GM23338 (cell line): ENCODE results near the gene MS4A6A. TPM values are rescaled to one million over a fixed set of nuclear protein-coding genes. Genes with fewer than 3 reads are reported as not detected.
A peak's percentile ranks its signal among the peaks of the same experiment; 100 is the strongest.

Experiments
- ATAC-seq: fragments of 200-7000 bp; cut with Tn5 transposase; 3 replicates; pipeline ENCODE4 v1.9.1; 2020
- DNase-seq: peaks from one replicate; pipeline ENCODE4 v3.0.0-alpha.2; 2015; ENCODE audit warnings: low spot score
- H2AFZ ChIP-seq: fragments of 200-600 bp; sonication (generic); 2 replicates; pipeline ENCODE4 v1.8.0; 2016; ENCODE audit warnings: antibody characterized with exemption, mild to moderate bottlenecking, moderate library complexity
- H3F3A ChIP-seq: fragments of 200-600 bp; sonication (generic); replicated peaks from 2 replicates; pipeline ENCODE4 v1.8.0; 2017; ENCODE audit warnings: antibody characterized with exemption, mixed run types, low read depth
- H3K27ac ChIP-seq: fragments of 200-600 bp; sonication (generic); 2 replicates; pipeline ENCODE4 v1.6.1; 2016; ENCODE audit warnings: low read depth
- H3K27me3 ChIP-seq: fragments of 200-600 bp; sonication (generic); 2 replicates; pipeline ENCODE4 v1.8.0; 2016; ENCODE audit warnings: mild to moderate bottlenecking, mixed run types, moderate library complexity; ENCODE audit not compliant: insufficient read depth
- H3K36me3 ChIP-seq: fragments of 200-600 bp; sonication (generic); 2 replicates; pipeline ENCODE4 v1.8.0; 2016; ENCODE audit warnings: mild to moderate bottlenecking; ENCODE audit not compliant: insufficient read depth
- H3K4me1 ChIP-seq: fragments of 200-600 bp; sonication (generic); 2 replicates; pipeline ENCODE4 v1.8.0; 2016; ENCODE audit warnings: mild to moderate bottlenecking, moderate library complexity; ENCODE audit not compliant: insufficient read depth
- H3K4me2 ChIP-seq: fragments of 200-600 bp; sonication (generic); 2 replicates; pipeline ENCODE4 v1.7.1; 2017; ENCODE audit warnings: mixed run types
- H3K4me3 ChIP-seq: fragments of 200-600 bp; sonication (generic); 2 replicates; pipeline ENCODE4 v1.6.1; 2016; ENCODE audit warnings: mixed run types
- H3K79me2 ChIP-seq: fragments of 200-600 bp; sonication (generic); replicated peaks from 2 replicates; pipeline ENCODE4 v1.8.0; 2017; ENCODE audit warnings: mild to moderate bottlenecking; ENCODE audit not compliant: insufficient read depth
- H3K9me2 ChIP-seq: fragments of 200-600 bp; sonication (generic); 2 replicates; pipeline ENCODE4 v1.8.0; 2017; ENCODE audit not compliant: insufficient read depth
- H4K20me1 ChIP-seq: fragments of 200-600 bp; sonication (generic); replicated peaks from 2 replicates; pipeline ENCODE4 v1.8.0; 2017; ENCODE audit warnings: mild to moderate bottlenecking; ENCODE audit not compliant: insufficient read depth
- H3K27ac Mint-ChIP-seq: 2 replicates; pipeline ENCODE4 v1.8.0; 2020; ENCODE audit warnings: inconsistent platforms, mild to moderate bottlenecking, moderate library complexity, mixed read lengths
- H3K27me3 Mint-ChIP-seq: 3 replicates; pipeline ENCODE4 v1.8.0; 2022; ENCODE audit warnings: low read depth, mild to moderate bottlenecking, moderate library complexity, mixed read lengths, inconsistent platforms; ENCODE audit not compliant: insufficient read depth, poor library complexity
- H3K36me3 Mint-ChIP-seq: 3 replicates; pipeline ENCODE4 v1.8.0; 2021; ENCODE audit warnings: low read depth, mild to moderate bottlenecking, inconsistent platforms, moderate library complexity, mixed read lengths
- H3K4me1 Mint-ChIP-seq: 3 replicates; pipeline ENCODE4 v1.8.0; 2020; ENCODE audit warnings: mild to moderate bottlenecking, inconsistent platforms, mixed read lengths
- H3K4me3 Mint-ChIP-seq: 3 replicates; pipeline ENCODE4 v1.8.0; 2021; ENCODE audit warnings: moderate library complexity, mild to moderate bottlenecking, inconsistent platforms, mixed read lengths
- H3K9me3 Mint-ChIP-seq: 3 replicates; pipeline ENCODE4 v1.8.0; 2020; ENCODE audit warnings: moderate library complexity, mild to moderate bottlenecking, inconsistent platforms, mixed read lengths
- CREB1 ChIP-seq: fragments of 250-450 bp; sonication (Bioruptor Pico); IDR thresholded peaks from 2 replicates; pipeline ENCODE4 v1.5.0; 2020; ENCODE audit warnings: low read depth, mild to moderate bottlenecking, moderate library complexity
- ETS1 ChIP-seq: IDR thresholded peaks from 2 replicates; pipeline ENCODE4 v1.6.1; 2016; ENCODE audit warnings: antibody characterized with exemption
- EZH2 ChIP-seq: fragments of 200-600 bp; sonication (generic); IDR thresholded peaks from one replicate; pipeline ENCODE4 v1.8.0; 2017; ENCODE audit warnings: antibody characterized with exemption, mild to moderate bottlenecking, low read depth; ENCODE audit not compliant: unreplicated experiment
- EZH2phosphoT487 ChIP-seq: fragments of 200-600 bp; sonication (generic); IDR thresholded peaks from one replicate; pipeline ENCODE4 v1.8.1; 2018; ENCODE audit warnings: antibody characterized with exemption; ENCODE audit not compliant: unreplicated experiment
- NANOG ChIP-seq: IDR thresholded peaks from 2 replicates; pipeline ENCODE4 v1.6.1; 2016; ENCODE audit warnings: antibody characterized with exemption, borderline replicate concordance
- POLR2AphosphoS5 ChIP-seq: IDR thresholded peaks from 2 replicates; pipeline ENCODE4 v1.6.1; 2016; ENCODE audit warnings: antibody characterized with exemption, low read depth
- STAT1 ChIP-seq: IDR thresholded peaks from one replicate; pipeline ENCODE4 v1.6.1; 2016; ENCODE audit warnings: antibody characterized with exemption; ENCODE audit not compliant: unreplicated experiment
- ZNF114 ChIP-seq: fragments of 250-450 bp; sonication (Bioruptor Pico); IDR thresholded peaks from 2 replicates; pipeline ENCODE4 v1.5.0; 2020; ENCODE audit warnings: mild to moderate bottlenecking, moderate library complexity
- ZNF331 ChIP-seq: fragments of 250-450 bp; sonication (Bioruptor Pico); IDR thresholded peaks from 2 replicates; pipeline ENCODE4 v1.5.0; 2020; ENCODE audit warnings: low read depth, mild to moderate bottlenecking, moderate library complexity
- polyA plus RNA-seq: library from polyadenylated mRNA; unstranded; fragments of >200 nt; fragmentation: Nextera tagmentation; extraction: Ambion mirVana; gene quantifications from 2 replicates; pipeline ENCODE4 v1.2.1, GENCODE V29; 2016
- total RNA-seq: library from RNA; depleted of rRNA; stranded (reverse); fragments of >200 nt; shearing (Covaris generic); gene quantifications from 2 replicates; pipeline ENCODE4 v1.2.3, GENCODE V29; 2014
- TF ChIP-seq, protein P1 (sequence below), 2 experiments: fragments of 200-600 bp in 1 of 2; sonication (generic) in 1 of 2; conservative IDR thresholded peaks; 2 replicates each; pipeline versions ENCODE4 v1.5.1 to v1.6.1; 2016 to 2017; ENCODE audit warnings: antibody characterized with exemption in 2 of 2, low read depth in 2 of 2, mild to moderate bottlenecking in 2 of 2, moderate library complexity in 1 of 2

MS4A6A gene
- total and polyA plus RNA-seq, 2 experiments from 2014 or later: not detected

- peaks cover 5% of the 10 kb centered on the region; the same call in 1 of the 2 replicates for H3K36me3 ChIP-seq
- ATAC-seq: no peak
- H3K9me3 Mint-ChIP-seq: peaks cover 44% of the 10 kb centered on the region
- H4K20me1 ChIP-seq: no peaks in the 10 kb centered on the region
- DNase-seq: no peak
- H3K4me2 ChIP-seq: no peak overlapping the region
- no peaks in the 10 kb centered on the region for H3F3A ChIP-seq
- TF ChIP-seq ZNF114 (CRISPR knock-in tag) (no peak), EZH2phosphoT487 (no peak), ZNF331 (CRISPR knock-in tag) (no peak), ETS1 (no peak), CREB1 (CRISPR knock-in tag) (no peak)
- TF ChIP-seq, protein P1, sequence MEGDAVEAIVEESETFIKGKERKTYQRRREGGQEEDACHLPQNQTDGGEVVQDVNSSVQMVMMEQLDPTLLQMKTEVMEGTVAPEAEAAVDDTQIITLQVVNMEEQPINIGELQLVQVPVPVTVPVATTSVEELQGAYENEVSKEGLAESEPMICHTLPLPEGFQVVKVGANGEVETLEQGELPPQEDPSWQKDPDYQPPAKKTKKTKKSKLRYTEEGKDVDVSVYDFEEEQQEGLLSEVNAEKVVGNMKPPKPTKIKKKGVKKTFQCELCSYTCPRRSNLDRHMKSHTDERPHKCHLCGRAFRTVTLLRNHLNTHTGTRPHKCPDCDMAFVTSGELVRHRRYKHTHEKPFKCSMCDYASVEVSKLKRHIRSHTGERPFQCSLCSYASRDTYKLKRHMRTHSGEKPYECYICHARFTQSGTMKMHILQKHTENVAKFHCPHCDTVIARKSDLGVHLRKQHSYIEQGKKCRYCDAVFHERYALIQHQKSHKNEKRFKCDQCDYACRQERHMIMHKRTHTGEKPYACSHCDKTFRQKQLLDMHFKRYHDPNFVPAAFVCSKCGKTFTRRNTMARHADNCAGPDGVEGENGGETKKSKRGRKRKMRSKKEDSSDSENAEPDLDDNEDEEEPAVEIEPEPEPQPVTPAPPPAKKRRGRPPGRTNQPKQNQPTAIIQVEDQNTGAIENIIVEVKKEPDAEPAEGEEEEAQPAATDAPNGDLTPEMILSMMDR (conservative IDR thresholded peaks at IDR 0.05; ENCODE audit: low read depth in 2 of 2): no peak
- no peak overlapping the region for H3K4me3 ChIP-seq
- H3K27me3 Mint-ChIP-seq: no peaks in the 10 kb centered on the region
- H3K79me2 ChIP-seq: no peaks in the 10 kb centered on the region
- no peak overlapping the region for H3K4me3 Mint-ChIP-seq
- no peak overlapping the region for H2AFZ ChIP-seq
- H3K27ac ChIP-seq: no peak overlapping the region
- H3K27me3 ChIP-seq: no peaks in the 10 kb centered on the region
- peaks cover 21% of the 10 kb centered on the region; the same call in 2 of the 3 replicates for H3K36me3 Mint-ChIP-seq
- no peaks in the 10 kb centered on the region for H3K4me1 Mint-ChIP-seq
- H3K9me2 ChIP-seq: no peaks in the 10 kb centered on the region; the same call in 1 of the 2 replicates
- H3K4me1 ChIP-seq: no peaks in the 10 kb centered on the region
- no peak overlapping the region for H3K27ac Mint-ChIP-seq
Measured at GRCh38 chr11:60164550-60165075, 18.3 kb downstream of the MS4A6A start.

DNA sequence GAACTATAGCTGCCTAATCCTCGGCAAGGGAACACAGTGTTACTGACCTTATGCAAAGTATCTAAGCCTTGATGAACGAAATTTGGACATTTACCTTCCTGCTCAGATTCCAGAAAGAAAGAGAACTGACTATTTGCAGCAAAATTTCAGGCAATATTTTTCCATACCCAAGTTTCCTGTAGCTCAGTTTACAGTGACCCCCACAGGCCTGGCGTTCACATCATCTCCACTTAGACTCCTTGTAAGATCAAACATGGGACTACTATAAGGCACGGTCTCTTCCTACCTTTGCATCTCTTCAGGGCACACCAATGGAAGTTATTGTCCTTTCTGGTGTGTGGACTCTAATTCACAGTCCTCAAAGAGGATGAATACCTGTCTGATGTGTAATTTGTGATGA lies 21.1 kb downstream of the MS4A6A start:
- no peak overlapping the region for H3K4me2 ChIP-seq
- Mint-ChIP-seq H3K27me3 (no peaks in the 10 kb centered on the region), H3K27ac (no peak overlapping the region), H3K4me3 (no peak overlapping the region), H3K4me1 (no peaks in the 10 kb centered on the region), H3K36me3 (no peaks in the 10 kb centered on the region), H3K9me3 (peaks cover 16% of the 10 kb centered on the region; the same call in 2 of the 3 replicates)
- H2AFZ ChIP-seq: peak overlapping the region; percentile 39; the same call in 1 of the 2 replicates
- no peak for DNase-seq
- H3K4me1 ChIP-seq: no peaks in the 10 kb centered on the region
- TF ChIP-seq CREB1 (CRISPR knock-in tag) (no peak), ZNF331 (CRISPR knock-in tag) (no peak), STAT1 (no peak), ETS1 (no peak), NANOG (no peak), EZH2 (no peak), POLR2AphosphoS5 (no peak)
- TF ChIP-seq, protein P1 (conservative IDR thresholded peaks at IDR 0.05; ENCODE audit: low read depth in 2 of 2): no peak
- no peaks in the 10 kb centered on the region for H3K27me3 ChIP-seq
- no peaks in the 10 kb centered on the region; the same call in 1 of the 2 replicates for H3K9me2 ChIP-seq
- no peak overlapping the region for H3K4me3 ChIP-seq
- no peaks in the 10 kb centered on the region for H3K79me2 ChIP-seq
- H3K27ac ChIP-seq: no peak overlapping the region
- no peaks in the 10 kb centered on the region for H4K20me1 ChIP-seq
- H3K36me3 ChIP-seq: no peaks in the 10 kb centered on the region
- ATAC-seq: no peak
- H3F3A ChIP-seq: no peaks in the 10 kb centered on the region
